T-helper 2 cell treated with Interferon-gamma antibody and Interleukin-4, amounts not matched to agents 5 μg/mL and 100 μg/mL, for 36 hours (primary cell): ENCODE measurements around the gene NAV2.

Experiments used
- DNase-seq: peaks from one replicate; pipeline ENCODE4 v3.0.0; 2021; ENCODE audit warnings: low spot score
- H3K27ac Mint-ChIP-seq: one replicate; pipeline ENCODE4 v1.8.0; 2021; ENCODE audit warnings: mild to moderate bottlenecking, mixed read lengths
- H3K27me3 Mint-ChIP-seq: one replicate; pipeline ENCODE4 v1.8.0; 2021; ENCODE audit warnings: low read depth, mixed read lengths
- H3K36me3 Mint-ChIP-seq: one replicate; pipeline ENCODE4 v1.8.0; 2021; ENCODE audit warnings: low read depth, mixed read lengths
- H3K4me1 Mint-ChIP-seq: one replicate; pipeline ENCODE4 v1.8.0; 2021; ENCODE audit warnings: low read depth, mixed read lengths
- H3K4me3 Mint-ChIP-seq: one replicate; pipeline ENCODE4 v1.8.0; 2022; ENCODE audit warnings: mild to moderate bottlenecking, moderate library complexity, mixed read lengths
- H3K9me3 Mint-ChIP-seq: one replicate; pipeline ENCODE4 v1.8.0; 2021; ENCODE audit warnings: mixed read lengths

The NAV2 gene

GRCh38 chr11:19777039-19777376 lies 64.4 kb downstream of the NAV2 start:
- peaks cover 47% of the 10 kb centered on the region for H3K27me3 Mint-ChIP-seq
- peaks cover 3% of the 10 kb centered on the region for H3K4me1 Mint-ChIP-seq

DNA sequence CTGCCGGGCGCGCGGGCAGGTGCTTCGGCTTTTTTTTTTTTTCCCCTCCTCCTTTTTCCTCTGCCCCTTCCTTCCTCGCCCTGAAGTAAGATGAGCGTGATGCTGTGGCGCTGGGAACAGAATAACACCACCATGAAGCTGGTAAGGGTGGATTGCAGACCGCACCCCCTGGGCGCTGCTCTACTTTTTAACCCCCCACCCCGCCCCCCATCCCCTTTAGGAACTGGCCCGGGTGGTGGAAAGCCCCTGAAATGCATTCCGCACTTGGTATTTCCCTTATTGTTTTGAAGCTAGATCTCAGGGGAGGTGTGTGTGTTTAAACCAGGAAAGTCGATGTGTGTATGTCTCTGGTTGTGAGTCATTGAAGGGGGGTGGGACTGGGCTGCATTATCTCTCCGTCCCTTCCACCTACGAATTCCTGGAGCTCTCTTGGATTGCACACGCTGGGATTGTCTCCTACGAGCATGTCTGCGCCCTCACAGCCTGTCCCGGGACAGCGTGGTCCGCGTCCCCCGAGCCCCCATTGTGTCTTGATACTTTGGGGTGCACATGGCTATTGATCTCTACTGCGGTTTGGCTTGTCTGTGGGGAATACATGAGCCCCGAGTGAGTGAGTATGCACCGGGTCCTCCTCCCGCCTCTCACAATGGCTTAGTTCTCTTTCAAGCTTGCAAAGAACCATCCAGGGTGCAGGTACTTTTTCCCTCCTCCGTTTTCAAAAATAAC lies 64.9 kb downstream of the NAV2 start:
- H3K36me3 Mint-ChIP-seq = no peaks in the 10 kb centered on the region
- no peak for DNase-seq
- peaks cover 3% of the 10 kb centered on the region for H3K4me1 Mint-ChIP-seq
- peaks cover 47% of the 10 kb centered on the region for H3K27me3 Mint-ChIP-seq
- peak overlapping the region; percentile 3 for H3K4me3 Mint-ChIP-seq
- no peaks in the 10 kb centered on the region for H3K9me3 Mint-ChIP-seq
- no peak overlapping the region for H3K27ac Mint-ChIP-seq

More at GRCh38 chr11:19777039-19777376, 64.4 kb downstream of the NAV2 start:
- H3K27ac Mint-ChIP-seq = no peak overlapping the region
- no peak for DNase-seq
- no peak overlapping the region for H3K4me3 Mint-ChIP-seq
- H3K36me3 Mint-ChIP-seq = no peaks in the 10 kb centered on the region
- no peaks in the 10 kb centered on the region for H3K9me3 Mint-ChIP-seq

DNA sequence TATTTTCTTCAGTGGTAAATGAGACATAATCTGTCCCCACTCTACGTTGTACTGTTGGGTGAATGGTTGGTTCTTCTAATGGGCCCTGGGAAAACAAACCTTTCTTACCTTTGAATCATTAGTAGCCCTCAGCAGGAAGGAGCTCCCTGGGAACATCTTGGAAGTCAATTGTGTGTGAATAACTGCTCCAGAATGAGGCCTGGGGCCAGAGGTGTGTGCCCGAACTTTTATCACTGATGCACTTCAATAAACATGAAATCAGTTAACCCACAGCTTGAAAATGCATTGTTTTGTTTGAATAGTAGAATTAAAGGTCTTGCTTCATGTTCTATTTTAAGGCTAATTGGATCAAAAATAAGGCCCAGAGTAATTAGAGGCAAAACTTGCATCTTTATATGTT lies 67.1 kb downstream of the NAV2 start:
- Mint-ChIP-seq H3K27me3 (peaks cover 49% of the 10 kb centered on the region), H3K9me3 (no peaks in the 10 kb centered on the region), H3K4me1 (peaks cover 3% of the 10 kb centered on the region), H3K4me3 (no peak overlapping the region), H3K27ac (no peak overlapping the region), H3K36me3 (no peaks in the 10 kb centered on the region)
- DNase-seq = no peak

GRCh38 chr11:19781351-19781750 lies 68.7 kb downstream of the NAV2 start:
- no peak overlapping the region for H3K27ac Mint-ChIP-seq
- no peaks in the 10 kb centered on the region for H3K36me3 Mint-ChIP-seq
- no peak for DNase-seq
- H3K4me3 Mint-ChIP-seq = no peak overlapping the region
- peaks cover 40% of the 10 kb centered on the region for H3K27me3 Mint-ChIP-seq
- H3K4me1 Mint-ChIP-seq = peaks cover 3% of the 10 kb centered on the region
- H3K9me3 Mint-ChIP-seq = no peaks in the 10 kb centered on the region

DNA sequence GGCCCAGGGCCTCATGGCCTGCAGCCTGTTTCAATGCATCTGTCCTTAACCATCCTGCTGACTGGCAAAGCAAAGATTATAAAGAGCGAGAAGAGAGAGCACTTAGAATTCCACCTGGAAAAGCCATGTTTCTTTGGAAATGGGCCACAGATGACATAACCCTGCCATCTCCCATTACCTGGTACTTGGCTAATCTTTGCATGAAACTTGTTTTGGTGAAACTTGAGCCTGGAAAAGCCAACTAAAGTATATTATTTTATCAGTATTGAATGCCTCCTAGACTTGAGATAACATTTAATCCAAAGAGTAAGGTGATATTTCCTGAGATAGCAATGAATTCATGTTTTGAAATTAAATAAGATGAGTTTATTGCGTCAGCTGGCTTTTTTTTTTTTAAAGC lies 72.6 kb downstream of the NAV2 start:
- Mint-ChIP-seq H3K27me3 (peaks cover 10% of the 10 kb centered on the region), H3K4me3 (no peak overlapping the region), H3K9me3 (no peaks in the 10 kb centered on the region), H3K27ac (no peak overlapping the region), H3K4me1 (no peaks in the 10 kb centered on the region), H3K36me3 (no peaks in the 10 kb centered on the region)
- no peak for DNase-seq

GRCh38 chr11:19786644-19787043 lies 74.0 kb downstream of the NAV2 start:
- H3K36me3 Mint-ChIP-seq = no peaks in the 10 kb centered on the region

GRCh38 chr11:19788435-19788834 lies 75.8 kb downstream of the NAV2 start:
- H3K27ac Mint-ChIP-seq = no peak overlapping the region
- H3K9me3 Mint-ChIP-seq = no peaks in the 10 kb centered on the region
- no peak for DNase-seq
- H3K36me3 Mint-ChIP-seq = no peaks in the 10 kb centered on the region
- H3K4me3 Mint-ChIP-seq = no peak overlapping the region
- H3K4me1 Mint-ChIP-seq = no peaks in the 10 kb centered on the region
- peaks cover 8% of the 10 kb centered on the region for H3K27me3 Mint-ChIP-seq

More at GRCh38 chr11:19786644-19787043, 74.0 kb downstream of the NAV2 start:
- H3K4me3 Mint-ChIP-seq = no peak overlapping the region
- no peaks in the 10 kb centered on the region for H3K4me1 Mint-ChIP-seq
- no peak overlapping the region for H3K27ac Mint-ChIP-seq
- no peak for DNase-seq
- peaks cover 10% of the 10 kb centered on the region for H3K27me3 Mint-ChIP-seq
- no peaks in the 10 kb centered on the region for H3K9me3 Mint-ChIP-seq

GRCh38 chr11:19789245-19789644 lies 76.6 kb downstream of the NAV2 start:
- no peak for DNase-seq
- H3K27ac Mint-ChIP-seq = no peak overlapping the region
- no peaks in the 10 kb centered on the region for H3K36me3 Mint-ChIP-seq
- H3K4me1 Mint-ChIP-seq = no peaks in the 10 kb centered on the region
- no peak overlapping the region for H3K4me3 Mint-ChIP-seq
- H3K27me3 Mint-ChIP-seq = peaks cover 12% of the 10 kb centered on the region
- no peaks in the 10 kb centered on the region for H3K9me3 Mint-ChIP-seq

- no peaks in the 10 kb centered on the region for H3K9me3 Mint-ChIP-seq
Measured at GRCh38 chr11:19789835-19790710, 77.4 kb downstream of the NAV2 start.

GRCh38 chr11:19790831-19791552 lies 78.4 kb downstream of the NAV2 start:
- Mint-ChIP-seq H3K9me3 (no peaks in the 10 kb centered on the region), H3K4me3 (no peak overlapping the region), H3K27me3 (peaks cover 10% of the 10 kb centered on the region), H3K27ac (no peak overlapping the region), H3K4me1 (no peaks in the 10 kb centered on the region), H3K36me3 (no peaks in the 10 kb centered on the region)
- DNase-seq = no peak

More at GRCh38 chr11:19789835-19790710, 77.4 kb downstream of the NAV2 start:
- no peak for DNase-seq
- Mint-ChIP-seq H3K36me3 (no peaks in the 10 kb centered on the region), H3K4me3 (no peak overlapping the region), H3K4me1 (no peaks in the 10 kb centered on the region), H3K27me3 (peaks cover 10% of the 10 kb centered on the region), H3K27ac (no peak overlapping the region)

- peaks cover 7% of the 10 kb centered on the region for H3K27me3 Mint-ChIP-seq
- no peak overlapping the region for H3K4me3 Mint-ChIP-seq
- no peaks in the 10 kb centered on the region for H3K36me3 Mint-ChIP-seq
- no peaks in the 10 kb centered on the region for H3K9me3 Mint-ChIP-seq
- no peak for DNase-seq
- H3K4me1 Mint-ChIP-seq = no peaks in the 10 kb centered on the region
- H3K27ac Mint-ChIP-seq = no peak overlapping the region
Measured at GRCh38 chr11:19792510-19792909, 79.9 kb downstream of the NAV2 start.

GRCh38 chr11:19793326-19793725 lies 80.7 kb downstream of the NAV2 start:
- Mint-ChIP-seq H3K27me3 (peaks cover 7% of the 10 kb centered on the region), H3K27ac (no peak overlapping the region), H3K9me3 (no peaks in the 10 kb centered on the region), H3K4me3 (no peak overlapping the region), H3K4me1 (no peaks in the 10 kb centered on the region), H3K36me3 (no peaks in the 10 kb centered on the region)
- no peak for DNase-seq

DNA sequence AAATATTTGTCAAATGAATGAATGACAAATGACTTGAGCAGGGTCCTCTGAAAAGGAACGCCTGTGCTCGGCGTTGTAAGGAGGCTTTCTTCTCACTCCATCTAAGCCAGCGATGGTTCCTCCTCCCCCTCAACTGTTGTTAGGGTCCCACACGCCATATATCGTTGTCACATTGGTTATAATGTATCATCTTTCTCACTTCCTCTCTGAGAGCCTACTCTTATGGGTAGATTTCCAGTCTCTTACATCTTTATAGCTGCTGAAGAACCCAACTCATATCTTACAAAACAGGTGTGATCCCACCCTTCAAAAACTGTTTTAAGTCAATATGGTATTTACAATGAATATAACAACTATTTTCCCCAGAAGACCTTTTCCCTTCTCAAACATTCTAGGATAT lies 81.5 kb downstream of the NAV2 start:
- no peaks in the 10 kb centered on the region for H3K4me1 Mint-ChIP-seq
- H3K9me3 Mint-ChIP-seq = no peaks in the 10 kb centered on the region
- DNase-seq = no peak
- no peak overlapping the region for H3K4me3 Mint-ChIP-seq
- no peaks in the 10 kb centered on the region for H3K36me3 Mint-ChIP-seq
- H3K27me3 Mint-ChIP-seq = peaks cover 7% of the 10 kb centered on the region
- no peak overlapping the region for H3K27ac Mint-ChIP-seq

GRCh38 chr11:19795082-19795481 lies 82.4 kb downstream of the NAV2 start:
- no peaks in the 10 kb centered on the region for H3K36me3 Mint-ChIP-seq
- no peaks in the 10 kb centered on the region for H3K4me1 Mint-ChIP-seq
- H3K27me3 Mint-ChIP-seq = peaks cover 7% of the 10 kb centered on the region
- no peak for DNase-seq
- H3K9me3 Mint-ChIP-seq = no peaks in the 10 kb centered on the region
- no peak overlapping the region for H3K4me3 Mint-ChIP-seq
- H3K27ac Mint-ChIP-seq = no peak overlapping the region
